DOHH2 (cell line): ENCODE results near the gene IQSEC3.
"Not testable (repeated sequence)": the region's sequence is repeated elsewhere in the genome, so short reads cannot be mapped to it uniquely, and the experiment has no call there.

Experiments
- H3F3A ChIP-seq: fragments of 200-600 bp; sonication (generic), shearing (Covaris generic); 2 replicates; pipeline ENCODE4 v1.6.0; 2016; ENCODE audit warnings: antibody characterized with exemption, mild to moderate bottlenecking; ENCODE audit not compliant: control insufficient read depth, insufficient read depth
- H3K27ac ChIP-seq: fragments of 200-600 bp; sonication (generic); 2 replicates; pipeline ENCODE4 v1.5.1; 2014; ENCODE audit warnings: low read depth, mild to moderate bottlenecking, low read length, moderate library complexity
- H3K27me3 ChIP-seq: fragments of 200-600 bp; sonication (generic); 2 replicates; pipeline ENCODE4 v1.6.1; 2014; ENCODE audit warnings: mild to moderate bottlenecking, low read length, mixed read lengths; ENCODE audit not compliant: control insufficient read depth
- H3K36me3 ChIP-seq: fragments of 200-600 bp; sonication (generic); 2 replicates; pipeline ENCODE4 v1.6.1; 2014; ENCODE audit warnings: mild to moderate bottlenecking, low read length, moderate library complexity, mixed read lengths; ENCODE audit not compliant: control insufficient read depth
- H3K4me1 ChIP-seq: fragments of 200-600 bp; sonication (generic); 2 replicates; pipeline ENCODE4 v1.6.1; 2014; ENCODE audit warnings: mild to moderate bottlenecking, low read length, mixed read lengths; ENCODE audit not compliant: control insufficient read depth
- H3K4me2 ChIP-seq: fragments of 200-600 bp; sonication (generic); 2 replicates; pipeline ENCODE4 v1.6.0; 2014; ENCODE audit warnings: mild to moderate bottlenecking, low read length, moderate library complexity
- H3K4me3 ChIP-seq: fragments of 200-600 bp; sonication (generic); 2 replicates; pipeline ENCODE4 v1.5.1; 2014; ENCODE audit warnings: mild to moderate bottlenecking, low read length, mixed read lengths
- H3K79me2 ChIP-seq: fragments of 200-600 bp; sonication (generic); 2 replicates; pipeline ENCODE4 v1.6.1; 2014; ENCODE audit warnings: mild to moderate bottlenecking, low read length, mixed read lengths; ENCODE audit not compliant: control insufficient read depth
- H3K9me2 ChIP-seq: fragments of 200-600 bp; sonication (generic); replicated peaks from 2 replicates; pipeline ENCODE4 v1.6.1; 2014; ENCODE audit warnings: mild to moderate bottlenecking, low read length, mixed read lengths; ENCODE audit not compliant: control insufficient read depth
- H3K9me3 ChIP-seq: fragments of 200-600 bp; sonication (generic); 2 replicates; pipeline ENCODE4 v1.6.1; 2014; ENCODE audit warnings: antibody characterized with exemption, low read length, mixed read lengths; ENCODE audit not compliant: control insufficient read depth, insufficient read depth
- H4K20me1 ChIP-seq: fragments of 200-600 bp; sonication (generic); 2 replicates; pipeline ENCODE4 v1.6.0; 2014; ENCODE audit warnings: low read depth, mild to moderate bottlenecking, antibody characterized with exemption, low read length, moderate library complexity; ENCODE audit not compliant: control insufficient read depth, insufficient read depth

IQSEC3 gene

GRCh38 chr12:66782-67504 is 376 bp downstream of the IQSEC3 start:
- H3K27me3 ChIP-seq, H4K20me1 ChIP-seq, H3K4me2 ChIP-seq, H3K27ac ChIP-seq, H3K9me3 ChIP-seq, H3F3A ChIP-seq, H3K4me3 ChIP-seq, H3K4me1 ChIP-seq, H3K9me2 ChIP-seq, H3K79me2 ChIP-seq, H3K36me3 ChIP-seq: not testable (repeated sequence)

GRCh38 chr12:69677-70076 is 3.1 kb downstream of the IQSEC3 start:
- not testable (repeated sequence) for H3K9me3 ChIP-seq, H3K4me1 ChIP-seq, H3K4me3 ChIP-seq, H3K79me2 ChIP-seq, H3K27ac ChIP-seq, H3F3A ChIP-seq, H4K20me1 ChIP-seq, H3K36me3 ChIP-seq, H3K9me2 ChIP-seq, H3K4me2 ChIP-seq, H3K27me3 ChIP-seq

GRCh38 chr12:70541-70940 is 4.0 kb downstream of the IQSEC3 start:
- not testable (repeated sequence) for H3K4me3 ChIP-seq, H3K27ac ChIP-seq, H3K27me3 ChIP-seq, H3K79me2 ChIP-seq, H3K9me2 ChIP-seq, H3K36me3 ChIP-seq, H3K4me2 ChIP-seq, H3F3A ChIP-seq, H3K4me1 ChIP-seq, H4K20me1 ChIP-seq, H3K9me3 ChIP-seq

- H3F3A ChIP-seq, H3K79me2 ChIP-seq, H3K27ac ChIP-seq, H3K36me3 ChIP-seq, H3K9me2 ChIP-seq, H3K27me3 ChIP-seq, H3K4me3 ChIP-seq, H3K4me1 ChIP-seq, H4K20me1 ChIP-seq, H3K9me3 ChIP-seq, H3K4me2 ChIP-seq: not testable (repeated sequence)
These were observed 5.5 kb downstream of the IQSEC3 start for GRCh38 chr12:72018-72417.

- H3K4me1 ChIP-seq, H3K9me3 ChIP-seq, H3K36me3 ChIP-seq, H3K79me2 ChIP-seq, H3K27ac ChIP-seq, H4K20me1 ChIP-seq, H3K27me3 ChIP-seq, H3K9me2 ChIP-seq, H3K4me2 ChIP-seq, H3F3A ChIP-seq, H3K4me3 ChIP-seq: not testable (repeated sequence)
These were observed 8.0 kb downstream of the IQSEC3 start for GRCh38 chr12:74420-75190.

GRCh38 chr12:75541-75940 is 9.0 kb downstream of the IQSEC3 start:
- not testable (repeated sequence) for H3K4me2 ChIP-seq, H3K4me3 ChIP-seq, H3K9me2 ChIP-seq, H3K4me1 ChIP-seq, H3K36me3 ChIP-seq, H4K20me1 ChIP-seq, H3K9me3 ChIP-seq, H3K27me3 ChIP-seq, H3K79me2 ChIP-seq, H3F3A ChIP-seq, H3K27ac ChIP-seq

GRCh38 chr12:76102-76501 is 9.5 kb downstream of the IQSEC3 start:
- not testable (repeated sequence) for H3K36me3 ChIP-seq, H3K27me3 ChIP-seq, H3K79me2 ChIP-seq, H3K9me3 ChIP-seq, H3F3A ChIP-seq, H3K9me2 ChIP-seq, H4K20me1 ChIP-seq, H3K4me1 ChIP-seq, H3K27ac ChIP-seq, H3K4me3 ChIP-seq, H3K4me2 ChIP-seq

GRCh38 chr12:76551-76950 is 10.0 kb downstream of the IQSEC3 start:
- H3K4me1 ChIP-seq, H3K4me3 ChIP-seq, H3K27ac ChIP-seq, H3K36me3 ChIP-seq, H3K79me2 ChIP-seq, H3K9me3 ChIP-seq, H3K4me2 ChIP-seq, H3K27me3 ChIP-seq, H3K9me2 ChIP-seq, H3F3A ChIP-seq, H4K20me1 ChIP-seq: not testable (repeated sequence)
